ENCODE measurements around the gene LDLRAD4.
A peak's percentile ranks its signal among the peaks of the same experiment; 100 is the strongest.

The LDLRAD4 gene

DNA sequence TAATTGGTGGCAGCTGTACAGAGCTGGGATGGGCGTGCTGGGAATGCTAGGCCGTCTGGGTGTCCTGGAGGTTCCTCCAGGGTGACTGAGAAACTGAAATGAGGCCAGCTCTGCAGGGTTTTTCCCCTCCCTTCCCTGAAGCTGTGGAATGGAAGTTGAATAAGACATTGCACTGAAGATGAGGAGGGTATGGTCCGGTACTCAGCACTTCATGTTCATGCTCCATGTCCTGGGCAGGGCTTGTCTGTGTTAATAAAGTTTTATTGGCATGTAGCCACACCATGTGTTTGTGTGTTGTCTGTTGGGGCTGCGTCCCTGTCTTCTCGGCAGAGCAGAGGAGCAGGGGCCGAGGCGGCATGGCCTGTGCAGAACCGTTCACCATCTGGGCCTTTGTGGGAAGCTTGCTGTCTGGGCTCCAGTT, 154.0 kb downstream of the LDLRAD4 start:
- peak; percentile 11 for DNase-seq (ENCODE audit: low read depth)

DNA sequence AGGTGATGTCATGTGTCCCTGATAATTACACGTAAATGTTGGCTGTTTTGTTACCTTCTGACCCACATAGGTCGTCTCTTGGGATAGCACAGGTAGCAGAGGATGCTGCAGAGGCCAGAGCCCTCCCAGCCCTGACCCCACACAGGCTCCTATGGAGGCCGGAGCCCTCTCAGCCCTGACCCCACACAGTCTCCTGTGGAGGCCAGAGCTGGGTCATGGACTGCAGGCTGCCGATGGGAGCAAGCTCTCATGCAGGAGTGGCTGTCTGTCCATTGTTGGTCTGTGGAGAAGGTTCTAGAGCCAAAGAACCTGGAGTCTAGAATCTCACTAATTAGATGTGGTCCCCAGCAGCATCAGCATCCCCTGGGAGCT, 155.5 kb downstream of the LDLRAD4 start:
- no peak for DNase-seq (ENCODE audit: low read depth)

GRCh38 chr18:13374468-13375301, 156.1 kb downstream of the LDLRAD4 start:
- DNase-seq (ENCODE audit: low read depth): no peak

GRCh38 chr18:13375302-13376255, 157.0 kb downstream of the LDLRAD4 start:
- DNase-seq (ENCODE audit: low read depth): peak; percentile 68

GRCh38 chr18:13376298-13376840, 157.8 kb downstream of the LDLRAD4 start:
- DNase-seq (ENCODE audit: low read depth): no peak

GRCh38 chr18:13376841-13377351, 158.3 kb downstream of the LDLRAD4 start:
- no peak for DNase-seq (ENCODE audit: low read depth)

- DNase-seq (ENCODE audit: low read depth): no peak
Observed at GRCh38 chr18:13377496-13377895, 158.9 kb downstream of the LDLRAD4 start.

- no peak for DNase-seq (ENCODE audit: low read depth)
Observed at GRCh38 chr18:13378150-13378549, 159.6 kb downstream of the LDLRAD4 start.

DNA sequence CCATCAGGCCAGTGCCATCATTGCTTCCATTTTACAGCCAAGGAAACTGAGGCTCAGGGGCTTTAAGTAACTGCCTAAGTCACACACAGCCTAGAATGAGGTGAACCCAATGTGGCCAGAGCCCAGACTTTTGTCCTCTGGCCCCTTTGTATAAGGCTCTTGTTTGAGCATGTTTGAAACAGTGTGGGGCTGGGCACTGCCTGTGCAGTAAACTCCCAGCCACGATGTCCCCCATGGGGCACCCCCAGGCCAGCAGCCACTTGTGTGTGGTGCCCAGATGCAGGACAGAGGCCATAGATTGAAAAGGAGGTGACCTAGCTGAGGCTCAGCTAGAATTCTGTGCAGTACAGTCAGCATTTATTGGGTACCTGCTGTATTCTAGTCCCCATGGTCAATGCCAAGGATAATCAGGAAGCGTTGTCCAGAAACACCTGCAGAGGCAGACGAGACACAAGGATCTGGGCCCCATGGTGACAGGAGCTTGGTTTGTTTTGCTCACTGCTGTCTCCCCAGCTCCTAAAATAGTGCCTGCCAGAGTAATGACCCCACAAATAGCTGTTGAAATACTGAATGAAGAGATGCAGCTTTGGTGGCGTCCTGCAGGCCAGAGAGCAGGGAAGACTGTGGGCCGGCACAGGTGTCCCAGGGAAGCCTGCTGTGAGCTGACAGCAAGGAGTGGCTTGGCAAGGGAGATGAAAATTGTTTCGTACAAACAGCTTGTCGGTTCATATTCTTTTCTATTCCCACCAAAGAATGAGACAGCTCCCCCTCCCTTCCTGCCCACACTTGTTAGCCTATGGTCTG, 160.7 kb downstream of the LDLRAD4 start:
- DNase-seq (ENCODE audit: low read depth): no peak

- DNase-seq (ENCODE audit: low read depth): no peak
Observed at GRCh38 chr18:13379930-13380690, 161.6 kb downstream of the LDLRAD4 start.

GRCh38 chr18:13380691-13381070, 162.1 kb downstream of the LDLRAD4 start:
- no peak for DNase-seq (ENCODE audit: low read depth)

DNA sequence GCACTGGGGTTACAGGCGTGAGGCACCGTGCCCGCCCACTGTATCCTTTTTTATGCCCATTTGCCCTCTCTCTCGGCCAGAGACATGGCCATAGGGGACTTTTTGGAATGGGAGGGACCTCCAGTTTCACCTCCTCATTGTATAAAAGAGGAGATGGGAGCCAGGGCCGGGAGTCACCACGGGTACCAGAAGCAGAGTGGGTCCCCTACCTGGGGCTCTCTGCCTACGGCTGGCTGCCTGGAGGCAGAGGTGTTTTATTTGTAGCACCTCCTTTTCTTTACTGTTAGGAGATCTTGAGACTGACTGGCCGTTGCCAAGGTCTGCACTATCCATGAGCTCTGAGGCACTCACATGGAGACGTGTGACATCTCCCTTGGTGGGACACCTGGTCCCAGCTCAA, 162.8 kb downstream of the LDLRAD4 start:
- DNase-seq (ENCODE audit: low read depth): no peak

- peak; percentile 46 for DNase-seq (ENCODE audit: low read depth)
Observed at GRCh38 chr18:13381944-13382365, 163.4 kb downstream of the LDLRAD4 start.

DNA sequence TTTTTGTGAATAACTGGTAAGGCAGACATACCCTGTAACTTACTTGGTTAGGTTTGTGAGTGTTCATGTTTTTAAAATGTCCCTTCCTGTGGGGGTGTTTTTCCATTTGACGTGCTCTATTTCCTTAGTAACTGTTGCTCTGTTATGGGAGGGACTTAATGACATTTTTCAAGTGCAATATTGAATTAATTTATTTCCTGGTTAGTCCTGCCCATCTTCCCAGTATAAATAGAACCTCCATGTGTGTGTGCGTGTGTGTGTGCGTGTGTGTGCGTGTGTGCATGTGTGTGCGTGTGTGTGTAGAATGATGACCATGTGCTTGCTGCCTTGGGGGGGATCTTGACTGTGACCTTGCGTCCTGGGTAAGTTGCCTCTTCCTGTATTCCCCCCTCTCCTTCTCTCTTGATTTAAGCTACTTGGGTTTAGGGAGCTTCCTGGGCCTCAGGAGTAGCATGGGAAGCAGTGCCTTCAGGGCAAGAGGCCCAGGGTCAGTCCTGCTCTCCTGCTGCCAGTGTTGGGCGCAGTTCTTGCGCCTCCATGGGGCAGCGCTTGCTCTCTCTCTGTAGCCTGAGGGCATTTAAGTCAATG, 163.9 kb downstream of the LDLRAD4 start:
- peak; percentile 30 for DNase-seq (ENCODE audit: low read depth)

DNA sequence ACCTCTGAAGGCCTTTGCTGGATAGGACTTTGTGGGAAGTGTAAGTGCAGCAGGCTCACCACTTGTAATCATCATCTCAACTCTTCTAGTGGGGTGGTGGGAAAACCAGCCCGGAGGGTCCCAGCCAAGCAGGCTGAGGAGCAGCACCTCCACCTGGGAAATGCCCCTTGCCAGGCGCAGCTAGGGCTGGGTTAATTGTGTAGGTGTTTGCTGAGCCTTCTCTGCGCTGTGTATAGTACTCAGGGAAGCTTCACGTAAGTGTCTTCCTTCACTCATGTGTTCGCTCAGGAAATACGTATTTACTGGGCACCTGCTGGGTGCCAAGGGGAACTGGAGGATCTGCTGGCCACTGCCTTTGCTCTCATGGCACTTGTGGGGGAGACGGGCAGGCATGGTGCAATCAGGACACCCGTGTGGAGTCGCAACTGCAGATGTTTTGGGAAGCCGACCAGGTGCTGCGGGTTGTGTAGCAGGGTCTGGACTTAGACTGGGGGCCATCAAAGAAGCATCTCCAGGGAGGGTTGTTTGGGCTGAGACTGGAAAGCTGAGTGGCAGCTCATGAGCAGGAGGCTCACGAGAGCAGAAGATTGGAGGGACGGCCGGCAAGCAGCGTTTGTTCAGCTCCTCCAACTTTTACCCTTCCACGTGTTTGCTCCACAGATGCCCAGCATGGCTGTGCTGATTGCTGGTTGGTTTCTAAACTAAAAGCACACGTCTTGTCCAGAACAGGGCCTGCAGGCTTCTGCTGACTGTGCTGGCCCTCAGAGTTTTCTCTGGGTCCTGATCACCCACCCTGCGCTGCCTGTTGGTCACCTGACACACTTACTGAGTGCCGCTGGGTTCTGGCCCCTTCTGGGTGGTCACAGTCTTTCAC, 164.6 kb downstream of the LDLRAD4 start:
- DNase-seq (ENCODE audit: low read depth): no peak

DNA sequence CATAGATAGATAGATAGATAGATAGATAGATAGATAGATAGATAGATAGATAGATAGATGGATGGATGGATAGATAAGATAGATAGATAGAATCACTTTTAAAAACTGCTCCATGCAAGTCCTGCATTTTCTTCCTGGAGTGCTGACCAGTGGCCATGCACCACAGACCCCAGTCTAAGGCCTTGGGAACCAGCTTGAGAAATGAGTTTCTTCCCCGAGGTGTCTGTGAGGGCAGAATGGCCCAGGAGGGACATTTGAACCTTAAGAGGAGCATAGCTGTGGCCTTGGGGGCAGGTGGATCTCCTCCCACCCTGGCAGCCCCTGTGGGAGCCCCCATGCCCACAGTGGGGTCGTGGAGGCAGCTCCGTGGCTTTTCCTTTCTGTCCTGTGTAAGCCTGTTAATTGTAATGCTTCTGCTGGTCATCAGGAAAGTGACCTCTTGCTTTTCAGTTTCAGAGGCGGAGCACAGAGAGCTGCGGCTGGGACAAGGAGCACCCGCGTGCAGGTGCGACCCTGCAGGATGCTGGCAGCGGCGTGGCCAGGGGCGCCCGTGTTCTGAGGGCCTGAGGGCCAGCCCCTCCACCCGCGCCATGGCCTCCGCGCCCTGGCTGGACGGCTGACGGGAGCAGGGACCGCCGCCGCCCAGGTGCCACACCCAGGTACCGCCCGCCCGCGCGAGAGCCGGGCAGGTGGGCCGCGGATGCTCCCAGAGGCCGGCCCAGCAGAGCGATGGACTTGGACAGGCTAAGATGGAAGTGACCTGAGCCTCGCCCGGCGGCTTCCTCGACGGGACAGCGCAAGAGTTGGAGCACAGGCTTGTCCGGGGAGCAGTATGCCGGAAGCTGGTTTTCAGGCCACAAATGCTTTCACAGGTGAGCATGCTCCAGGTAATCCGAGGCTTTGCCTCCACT, 168.6 kb downstream of the LDLRAD4 start:
- DNase-seq (ENCODE audit: low read depth): no peak

- peak; percentile 24 for DNase-seq (ENCODE audit: low read depth)
Observed at GRCh38 chr18:13387855-13388548, 169.4 kb downstream of the LDLRAD4 start.
